ENCODE measurements around the gene USP5.

DNA sequence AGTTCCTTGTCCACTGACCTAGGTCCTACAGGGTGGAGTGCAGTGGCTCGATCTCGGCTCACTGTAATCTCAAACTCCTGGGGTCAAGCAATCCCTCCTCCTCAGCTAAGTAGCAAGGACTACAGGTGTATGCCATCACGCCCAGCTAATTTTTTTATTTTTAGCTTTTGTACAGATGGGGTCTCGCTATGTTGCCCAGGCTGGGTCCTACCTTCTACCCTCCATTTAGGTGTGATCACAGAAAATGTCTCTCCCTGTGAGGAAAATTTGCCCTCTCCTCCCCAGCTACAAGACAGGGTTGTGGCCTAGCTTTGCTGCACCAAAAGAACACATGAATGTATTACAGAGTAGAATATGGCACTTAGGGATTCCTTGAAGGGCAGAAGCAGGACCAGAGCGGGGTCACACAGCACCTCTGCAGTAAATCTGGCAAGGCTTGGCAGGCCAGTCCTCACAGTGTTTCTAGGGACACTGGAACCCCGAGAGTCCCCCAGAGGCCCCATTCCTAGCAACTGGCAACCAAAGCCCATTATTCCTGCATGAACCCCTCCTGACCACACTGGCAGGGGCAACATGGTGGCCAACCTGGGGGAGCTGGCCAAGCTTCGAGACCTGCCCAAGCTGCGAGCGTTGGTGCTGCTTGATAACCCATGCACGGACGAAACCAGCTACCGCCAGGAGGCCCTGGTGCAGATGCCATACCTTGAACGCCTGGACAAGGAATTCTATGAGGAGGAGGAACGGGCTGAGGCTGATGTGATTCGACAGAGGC, 60.4 kb downstream of the USP5 start:
- TF ChIP-seq, protein P1, sequence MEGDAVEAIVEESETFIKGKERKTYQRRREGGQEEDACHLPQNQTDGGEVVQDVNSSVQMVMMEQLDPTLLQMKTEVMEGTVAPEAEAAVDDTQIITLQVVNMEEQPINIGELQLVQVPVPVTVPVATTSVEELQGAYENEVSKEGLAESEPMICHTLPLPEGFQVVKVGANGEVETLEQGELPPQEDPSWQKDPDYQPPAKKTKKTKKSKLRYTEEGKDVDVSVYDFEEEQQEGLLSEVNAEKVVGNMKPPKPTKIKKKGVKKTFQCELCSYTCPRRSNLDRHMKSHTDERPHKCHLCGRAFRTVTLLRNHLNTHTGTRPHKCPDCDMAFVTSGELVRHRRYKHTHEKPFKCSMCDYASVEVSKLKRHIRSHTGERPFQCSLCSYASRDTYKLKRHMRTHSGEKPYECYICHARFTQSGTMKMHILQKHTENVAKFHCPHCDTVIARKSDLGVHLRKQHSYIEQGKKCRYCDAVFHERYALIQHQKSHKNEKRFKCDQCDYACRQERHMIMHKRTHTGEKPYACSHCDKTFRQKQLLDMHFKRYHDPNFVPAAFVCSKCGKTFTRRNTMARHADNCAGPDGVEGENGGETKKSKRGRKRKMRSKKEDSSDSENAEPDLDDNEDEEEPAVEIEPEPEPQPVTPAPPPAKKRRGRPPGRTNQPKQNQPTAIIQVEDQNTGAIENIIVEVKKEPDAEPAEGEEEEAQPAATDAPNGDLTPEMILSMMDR (IDR thresholded peaks at IDR 0.05): no peak
- TF ChIP-seq POLR2A (IDR thresholded peaks at IDR 0.05): no peak

All from testis (tissue), 2 donors.